GM12892 (cell line): Measurements from ENCODE around the gene ST7.

Experiments
- POLR2A ChIP-seq: IDR thresholded peaks from 2 replicates; pipeline ENCODE4 v1.6.1; 2011; ENCODE audit warnings: low read depth, low read length, control low read depth
- POLR2AphosphoS5 ChIP-seq: IDR thresholded peaks from 2 replicates; pipeline ENCODE4 v1.6.1; 2011; ENCODE audit warnings: low read depth, low read length, control low read depth
- TAF1 ChIP-seq: IDR thresholded peaks from 2 replicates; pipeline ENCODE4 v1.6.1; 2011; ENCODE audit warnings: low read depth, mild to moderate bottlenecking, control low read depth, low read length, borderline replicate concordance

DNA sequence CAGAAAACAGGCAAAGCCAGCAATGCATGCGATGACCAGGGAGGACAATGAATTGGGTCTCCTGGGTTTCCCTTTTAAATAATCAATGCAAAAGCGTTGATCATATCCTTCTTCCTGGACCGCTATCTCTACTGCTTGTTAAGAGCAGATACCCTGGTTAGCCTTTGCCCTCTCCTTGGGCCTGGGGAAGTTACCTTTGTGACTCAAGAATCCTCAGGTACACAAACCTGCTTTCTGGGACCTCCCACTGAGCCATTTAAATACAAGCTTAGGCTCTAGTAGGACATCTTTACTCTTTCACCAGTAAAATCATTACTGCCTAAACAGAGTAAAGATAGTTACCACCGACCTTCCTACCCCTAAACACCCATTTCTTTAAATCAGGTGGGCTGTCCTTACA, 195.7 kb downstream of the ST7 start:
- TF ChIP-seq POLR2AphosphoS5 (no peak), TAF1 (no peak), POLR2A (no peak)
